Prostate gland (tissue), 2 donors: ENCODE data around the gene POU6F2. TPM values are rescaled to one million over a fixed set of nuclear protein-coding genes. Genes with fewer than 3 reads are reported as not detected.

Experiments used
- DNase-seq: peaks from one replicate; pipeline ENCODE4 v3.0.0-alpha.2; 2019; ENCODE audit warnings: low spot score
- H3K27ac ChIP-seq, 2 donors: fragments of 200-600 bp; sonication (generic); 2 replicates each; pipeline ENCODE4 v1.5.1; 2017 to 2019
- H3K27me3 ChIP-seq: fragments of 200-600 bp; sonication (generic); replicated peaks from 2 replicates; pipeline ENCODE4 v1.5.1; 2019; ENCODE audit not compliant: insufficient read depth
- H3K36me3 ChIP-seq, 2 donors: fragments of 200-600 bp; sonication (generic); 1 replicate in 1 of 2; 2 replicates in 1 of 2; pipeline versions ENCODE4 v1.5.1 to v1.8.1; 2017 to 2019
- H3K4me1 ChIP-seq: fragments of 200-600 bp; sonication (generic); replicated peaks from 2 replicates; pipeline ENCODE4 v1.5.1; 2019
- H3K4me3 ChIP-seq, 2 donors: fragments of 200-600 bp; sonication (generic); 2 replicates each; pipeline ENCODE4 v1.5.1; 2017 to 2019
- H3K9me3 ChIP-seq: fragments of 200-600 bp; sonication (generic); 2 replicates; pipeline ENCODE4 v1.5.1; 2017
- CTCF ChIP-seq, 4 experiments: fragments of 200-600 bp in 2 of 4; fragments of 450-650 bp in 2 of 4; sonication (generic) in 2 of 4; IDR thresholded peaks; 1 replicate in 3 of 4; 2 replicates in 1 of 4; pipeline ENCODE4 v1.5.1; 2016 to 2019; ENCODE audit warnings: antibody characterized with exemption in 4 of 4, mild to moderate bottlenecking in 2 of 4, moderate library complexity in 2 of 4
- POLR2A ChIP-seq: fragments of 450-650 bp; IDR thresholded peaks from one replicate; pipeline ENCODE4 v1.6.1; 2016; ENCODE audit warnings: antibody characterized with exemption, mild to moderate bottlenecking
- POLR2AphosphoS5 ChIP-seq: sonication (generic); formaldehyde crosslinking; IDR thresholded peaks from one replicate; pipeline ENCODE4 v1.6.1; 2017; ENCODE audit warnings: antibody characterized with exemption
- WGBS: methylation state at CpG from one replicate; pipeline ENCODE4 v1.1.5; 2018; 5-methylcytosine and 5-hydroxymethylcytosine counted together
- intact Hi-C: fragments of 100-400 bp; cut with DNase I; formaldehyde crosslinking; loops from one replicate; pipeline ENCODE4 v1.14.2; 2022
- total RNA-seq, 2 donors: library from RNA; depleted of rRNA; stranded (reverse); fragments of >200 nt; gene quantifications; one replicate each; pipeline ENCODE4 v1.1.0, GENCODE V29; 2016

Gene POU6F2
- total RNA-seq, 2 donors from 2014 or later = 2.4 TPM; not detected in 1

- WGBS = 81% methylated on average over 5 of the region's 5 CpGs
- TF ChIP-seq POLR2AphosphoS5 (no peak), CTCF (IDR thresholded peaks at IDR 0.05) (no peak), POLR2A (no peak)
These were observed 218.3 kb downstream of the POU6F2 start for GRCh38 chr7:39195967-39196366.

GRCh38 chr7:39197831-39198230 is 220.1 kb downstream of the POU6F2 start:
- Histone ChIP-seq H3K36me3 (no peaks in the 10 kb centered on the region), H3K27ac (no peak overlapping the region), H3K27me3 (no peaks in the 10 kb centered on the region), H3K4me1 (no peaks in the 10 kb centered on the region), H3K9me3 (no peaks in the 10 kb centered on the region), H3K4me3 (no peak overlapping the region)
- WGBS = 30% methylated on average over 1 of the region's 1 CpG
- TF ChIP-seq POLR2A (no peak), POLR2AphosphoS5 (no peak), CTCF (IDR thresholded peaks at IDR 0.05) (no peak)
- intact Hi-C loops = no loop called here
- DNase-seq = no peak

More at GRCh38 chr7:39195967-39196366, 218.3 kb downstream of the POU6F2 start:
- H3K36me3 ChIP-seq = no peaks in the 10 kb centered on the region
- no peak overlapping the region for H3K27ac ChIP-seq
- no peaks in the 10 kb centered on the region for H3K4me1 ChIP-seq
- no peak overlapping the region for H3K4me3 ChIP-seq
- H3K9me3 ChIP-seq = no peaks in the 10 kb centered on the region
- no peak for DNase-seq
- H3K27me3 ChIP-seq = no peaks in the 10 kb centered on the region
- intact Hi-C loops = no loop called here

- TF ChIP-seq POLR2AphosphoS5 = no peak
- no peak for TF ChIP-seq POLR2A
- no peak for TF ChIP-seq CTCF (IDR thresholded peaks at IDR 0.05)
- intact Hi-C loops = no loop called here
- no peak for DNase-seq
- H3K9me3 ChIP-seq = no peaks in the 10 kb centered on the region
- H3K4me3 ChIP-seq = no peak overlapping the region
- no peaks in the 10 kb centered on the region for H3K4me1 ChIP-seq
- no peaks in the 10 kb centered on the region for H3K36me3 ChIP-seq
- no peak overlapping the region for H3K27ac ChIP-seq
- 26% methylated on average over 2 of the region's 2 CpGs for WGBS
- H3K27me3 ChIP-seq = no peaks in the 10 kb centered on the region
These were observed 220.8 kb downstream of the POU6F2 start for GRCh38 chr7:39198556-39198955.

GRCh38 chr7:39199006-39199405 is 221.3 kb downstream of the POU6F2 start:
- DNase-seq = no peak
- Histone ChIP-seq H3K27ac (no peak overlapping the region), H3K36me3 (no peaks in the 10 kb centered on the region), H3K9me3 (no peaks in the 10 kb centered on the region), H3K27me3 (no peaks in the 10 kb centered on the region), H3K4me1 (no peaks in the 10 kb centered on the region), H3K4me3 (no peak overlapping the region)
- TF ChIP-seq POLR2A (no peak), POLR2AphosphoS5 (no peak), CTCF (IDR thresholded peaks at IDR 0.05) (no peak)
- intact Hi-C loops = no loop called here
- 72% methylated on average over 4 of the region's 4 CpGs for WGBS

- Histone ChIP-seq H3K27me3 (no peaks in the 10 kb centered on the region), H3K9me3 (no peaks in the 10 kb centered on the region), H3K4me3 (no peak overlapping the region), H3K27ac (no peak overlapping the region), H3K36me3 (no peaks in the 10 kb centered on the region), H3K4me1 (no peaks in the 10 kb centered on the region)
- intact Hi-C loops = no loop called here
- TF ChIP-seq POLR2AphosphoS5 = no peak
- TF ChIP-seq POLR2A = no peak
- TF ChIP-seq CTCF (IDR thresholded peaks at IDR 0.05) = no peak
- no peak for DNase-seq
- WGBS = 87% methylated on average over 5 of the region's 5 CpGs
These were observed 222.2 kb downstream of the POU6F2 start for GRCh38 chr7:39199951-39200350.
